GM12878 (cell line): ENCODE results near the gene TMC4. TPM values are rescaled to one million over a fixed set of nuclear protein-coding genes. Genes with fewer than 3 reads are reported as not detected.

Experiments
- CREM ChIP-seq: IDR thresholded peaks from 2 replicates; pipeline ENCODE4 v1.6.1; 2014; ENCODE audit warnings: antibody characterized with exemption, low read depth
- E2F4 ChIP-seq: IDR thresholded peaks from 2 replicates; pipeline ENCODE4 v1.6.1; 2012; ENCODE audit warnings: low read depth, low read length, improper control_type of control experiment
- GATAD2B ChIP-seq: fragments of 450-650 bp; conservative IDR thresholded peaks from 2 replicates; pipeline ENCODE4 v1.6.1; 2017; ENCODE audit warnings: low read depth, mild to moderate bottlenecking, moderate library complexity
- HCFC1 ChIP-seq: fragments of 150-350 bp; IDR thresholded peaks from 2 replicates; pipeline ENCODE4 v1.6.1; 2014; ENCODE audit warnings: low read length
- HDAC6 ChIP-seq: fragments of 200-600 bp; sonication (generic); IDR thresholded peaks from one replicate; pipeline ENCODE4 v1.8.0; 2017; ENCODE audit warnings: antibody characterized with exemption; ENCODE audit not compliant: unreplicated experiment
- MXI1 ChIP-seq: fragments of 150-350 bp; IDR thresholded peaks from 2 replicates; pipeline ENCODE4 v1.6.1; 2011; ENCODE audit warnings: low read depth, mild to moderate bottlenecking, inconsistent platforms, low read length, improper control_type of control experiment
- NR2C2 ChIP-seq: IDR thresholded peaks from 2 replicates; pipeline ENCODE4 v1.6.1; 2011; ENCODE audit warnings: borderline replicate concordance, low read depth; ENCODE audit not compliant: control insufficient read depth, insufficient read length
- NRF1 ChIP-seq: conservative IDR thresholded peaks from 2 replicates; pipeline ENCODE4 v1.6.1; 2011; ENCODE audit warnings: mild to moderate bottlenecking, low read depth, low read length, improper control_type of control experiment
- PAX8 ChIP-seq: fragments of 450-650 bp; IDR thresholded peaks from 2 replicates; pipeline ENCODE4 v1.6.1; 2017; ENCODE audit warnings: mild to moderate bottlenecking, moderate library complexity
- RB1 ChIP-seq: fragments of 450-650 bp; formaldehyde crosslinking; IDR thresholded peaks from 2 replicates; pipeline ENCODE4 v1.6.1; 2017; ENCODE audit warnings: mild to moderate bottlenecking, borderline replicate concordance
- RELA ChIP-seq: fragments of 450-650 bp; IDR thresholded peaks from 2 replicates; pipeline ENCODE4 v1.8.0; 2014; ENCODE audit warnings: borderline replicate concordance; ENCODE audit not compliant: partially characterized antibody
- SIX5 ChIP-seq: IDR thresholded peaks from 2 replicates; pipeline ENCODE4 v1.6.1; 2011; ENCODE audit warnings: mild to moderate bottlenecking, low read depth, low read length, moderate library complexity; ENCODE audit not compliant: severe bottlenecking
- WRNIP1 ChIP-seq: IDR thresholded peaks from 2 replicates; pipeline ENCODE4 v1.6.1; 2011; ENCODE audit warnings: low read depth, low read length, improper control_type of control experiment, borderline replicate concordance
- polyA plus RNA-seq, 11 experiments: library from polyadenylated mRNA; depleted of rRNA in 4 of 11; unstranded in 6 of 11; stranded (reverse) in 5 of 11; fragments of >200 nt; fragmentation: Nextera tagmentation in 4 of 11; fragmentation: Illumina TruSeq in 1 of 11; extraction: Ambion mirVana in 4 of 11; extraction: Trizol in 1 of 11; gene quantifications; 1 replicate in 1 of 11; 2 replicates in 10 of 11; pipeline versions ENCODE4 v1.2.1 to v1.2.3, GENCODE V29; 2011 to 2016; ENCODE audit warnings: inconsistent platforms in 2 of 11, missing spikeins in 2 of 11, low read depth in 1 of 11
- total RNA-seq, 4 experiments: library from RNA; depleted of rRNA in 3 of 4; stranded (reverse); fragments of >200 nt in 3 of 4; fragmentation: Illumina TruSeq in 1 of 4; extraction: Trizol in 1 of 4; gene quantifications; 2 replicates each; pipeline versions ENCODE4 v1.2.1 to v1.2.3, GENCODE V29; 2013 to 2021
- TF ChIP-seq, protein P1 (sequence below): fragments of 450-650 bp; IDR thresholded peaks from 2 replicates; pipeline ENCODE4 v1.6.1; 2016; ENCODE audit warnings: mild to moderate bottlenecking, moderate library complexity, borderline replicate concordance
- TF ChIP-seq, protein P2 (sequence below): fragments of 450-650 bp; IDR thresholded peaks from 2 replicates; pipeline ENCODE4 v1.6.1; 2017; ENCODE audit warnings: mild to moderate bottlenecking, moderate library complexity
- TF ChIP-seq, protein P3 (sequence below): fragments of 450-650 bp; IDR thresholded peaks from 2 replicates; pipeline ENCODE4 v1.6.1; 2017; ENCODE audit warnings: low read depth, mild to moderate bottlenecking, moderate library complexity
- TF ChIP-seq, protein P4 (sequence below): IDR thresholded peaks from 2 replicates; pipeline ENCODE4 v1.6.1; 2011; ENCODE audit warnings: borderline replicate concordance, low read depth, mild to moderate bottlenecking, moderate library complexity, mixed read lengths, low read length; ENCODE audit not compliant: insufficient read depth; ENCODE audit errors: extremely low read length

Gene TMC4
- total and polyA plus RNA-seq, 10 of the 15 experiments (the other 5 are each of a cell fraction or from before 2014, with no cell fraction given) = 0.33 to 0.83 (median 0.74) TPM; not detected in 7

DNA sequence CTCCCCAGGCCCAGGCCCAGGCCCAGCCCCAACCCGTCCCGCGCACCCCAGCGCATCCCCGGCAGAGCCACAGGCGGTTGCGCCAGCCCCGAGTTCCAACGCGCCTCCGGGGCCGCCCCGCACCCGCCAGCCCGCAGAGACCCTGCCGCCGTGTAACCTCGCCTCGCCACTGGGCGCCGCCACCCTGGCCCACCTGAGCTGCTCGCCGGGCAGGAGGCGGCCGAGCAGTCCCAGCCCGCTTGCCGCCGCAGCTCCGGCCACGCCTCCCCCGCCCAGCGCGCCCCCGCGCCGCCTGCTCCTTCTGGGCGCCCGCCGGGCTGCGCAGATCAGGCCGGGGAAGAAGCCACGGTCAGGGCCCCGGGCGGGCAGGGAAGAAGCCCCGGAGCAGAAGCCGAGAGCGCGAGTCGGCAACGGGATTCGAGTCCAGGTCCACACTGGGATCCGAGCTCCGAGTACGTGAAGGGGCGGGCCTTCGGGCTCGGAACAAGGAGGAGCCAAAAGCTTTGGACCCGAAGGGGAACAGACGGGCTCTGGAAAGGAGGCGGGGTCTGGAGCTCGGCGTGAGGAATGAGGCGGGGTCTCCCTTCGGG, 16.3 kb upstream of the TMC4 start, which contains the start of gene MBOAT7 (continued):
- TF ChIP-seq, protein P1, sequence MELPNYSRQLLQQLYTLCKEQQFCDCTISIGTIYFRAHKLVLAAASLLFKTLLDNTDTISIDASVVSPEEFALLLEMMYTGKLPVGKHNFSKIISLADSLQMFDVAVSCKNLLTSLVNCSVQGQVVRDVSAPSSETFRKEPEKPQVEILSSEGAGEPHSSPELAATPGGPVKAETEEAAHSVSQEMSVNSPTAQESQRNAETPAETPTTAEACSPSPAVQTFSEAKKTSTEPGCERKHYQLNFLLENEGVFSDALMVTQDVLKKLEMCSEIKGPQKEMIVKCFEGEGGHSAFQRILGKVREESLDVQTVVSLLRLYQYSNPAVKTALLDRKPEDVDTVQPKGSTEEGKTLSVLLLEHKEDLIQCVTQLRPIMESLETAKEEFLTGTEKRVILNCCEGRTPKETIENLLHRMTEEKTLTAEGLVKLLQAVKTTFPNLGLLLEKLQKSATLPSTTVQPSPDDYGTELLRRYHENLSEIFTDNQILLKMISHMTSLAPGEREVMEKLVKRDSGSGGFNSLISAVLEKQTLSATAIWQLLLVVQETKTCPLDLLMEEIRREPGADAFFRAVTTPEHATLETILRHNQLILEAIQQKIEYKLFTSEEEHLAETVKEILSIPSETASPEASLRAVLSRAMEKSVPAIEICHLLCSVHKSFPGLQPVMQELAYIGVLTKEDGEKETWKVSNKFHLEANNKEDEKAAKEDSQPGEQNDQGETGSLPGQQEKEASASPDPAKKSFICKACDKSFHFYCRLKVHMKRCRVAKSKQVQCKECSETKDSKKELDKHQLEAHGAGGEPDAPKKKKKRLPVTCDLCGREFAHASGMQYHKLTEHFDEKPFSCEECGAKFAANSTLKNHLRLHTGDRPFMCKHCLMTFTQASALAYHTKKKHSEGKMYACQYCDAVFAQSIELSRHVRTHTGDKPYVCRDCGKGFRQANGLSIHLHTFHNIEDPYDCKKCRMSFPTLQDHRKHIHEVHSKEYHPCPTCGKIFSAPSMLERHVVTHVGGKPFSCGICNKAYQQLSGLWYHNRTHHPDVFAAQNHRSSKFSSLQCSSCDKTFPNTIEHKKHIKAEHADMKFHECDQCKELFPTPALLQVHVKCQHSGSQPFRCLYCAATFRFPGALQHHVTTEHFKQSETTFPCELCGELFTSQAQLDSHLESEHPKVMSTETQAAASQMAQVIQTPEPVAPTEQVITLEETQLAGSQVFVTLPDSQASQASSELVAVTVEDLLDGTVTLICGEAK = no peak
- TF ChIP-seq RELA (peak; percentile 51), WRNIP1 (no peak), NR2C2 (no peak), E2F4 (no peak), MXI1 (peak; percentile 37; the same call in 1 of the 2 replicates), RB1 (peak; percentile 96; the same call in 1 of the 2 replicates), PAX8 (no peak), HCFC1 (no peak), NRF1 (0 out of 2 replicates have a peak, but pooled peaks have one; percentile 9), GATAD2B (peak; percentile 78), HDAC6 (no peak), CREM (0 out of 2 replicates have a peak, but pooled peaks have one; percentile 4), SIX5 (no peak)
- TF ChIP-seq, protein P2, sequence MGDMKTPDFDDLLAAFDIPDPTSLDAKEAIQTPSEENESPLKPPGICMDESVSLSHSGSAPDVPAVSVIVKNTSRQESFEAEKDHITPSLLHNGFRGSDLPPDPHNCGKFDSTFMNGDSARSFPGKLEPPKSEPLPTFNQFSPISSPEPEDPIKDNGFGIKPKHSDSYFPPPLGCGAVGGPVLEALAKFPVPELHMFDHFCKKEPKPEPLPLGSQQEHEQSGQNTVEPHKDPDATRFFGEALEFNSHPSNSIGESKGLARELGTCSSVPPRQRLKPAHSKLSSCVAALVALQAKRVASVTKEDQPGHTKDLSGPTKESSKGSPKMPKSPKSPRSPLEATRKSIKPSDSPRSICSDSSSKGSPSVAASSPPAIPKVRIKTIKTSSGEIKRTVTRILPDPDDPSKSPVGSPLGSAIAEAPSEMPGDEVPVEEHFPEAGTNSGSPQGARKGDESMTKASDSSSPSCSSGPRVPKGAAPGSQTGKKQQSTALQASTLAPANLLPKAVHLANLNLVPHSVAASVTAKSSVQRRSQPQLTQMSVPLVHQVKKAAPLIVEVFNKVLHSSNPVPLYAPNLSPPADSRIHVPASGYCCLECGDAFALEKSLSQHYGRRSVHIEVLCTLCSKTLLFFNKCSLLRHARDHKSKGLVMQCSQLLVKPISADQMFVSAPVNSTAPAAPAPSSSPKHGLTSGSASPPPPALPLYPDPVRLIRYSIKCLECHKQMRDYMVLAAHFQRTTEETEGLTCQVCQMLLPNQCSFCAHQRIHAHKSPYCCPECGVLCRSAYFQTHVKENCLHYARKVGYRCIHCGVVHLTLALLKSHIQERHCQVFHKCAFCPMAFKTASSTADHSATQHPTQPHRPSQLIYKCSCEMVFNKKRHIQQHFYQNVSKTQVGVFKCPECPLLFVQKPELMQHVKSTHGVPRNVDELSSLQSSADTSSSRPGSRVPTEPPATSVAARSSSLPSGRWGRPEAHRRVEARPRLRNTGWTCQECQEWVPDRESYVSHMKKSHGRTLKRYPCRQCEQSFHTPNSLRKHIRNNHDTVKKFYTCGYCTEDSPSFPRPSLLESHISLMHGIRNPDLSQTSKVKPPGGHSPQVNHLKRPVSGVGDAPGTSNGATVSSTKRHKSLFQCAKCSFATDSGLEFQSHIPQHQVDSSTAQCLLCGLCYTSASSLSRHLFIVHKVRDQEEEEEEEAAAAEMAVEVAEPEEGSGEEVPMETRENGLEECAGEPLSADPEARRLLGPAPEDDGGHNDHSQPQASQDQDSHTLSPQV = no peak
- TF ChIP-seq, protein P3, sequence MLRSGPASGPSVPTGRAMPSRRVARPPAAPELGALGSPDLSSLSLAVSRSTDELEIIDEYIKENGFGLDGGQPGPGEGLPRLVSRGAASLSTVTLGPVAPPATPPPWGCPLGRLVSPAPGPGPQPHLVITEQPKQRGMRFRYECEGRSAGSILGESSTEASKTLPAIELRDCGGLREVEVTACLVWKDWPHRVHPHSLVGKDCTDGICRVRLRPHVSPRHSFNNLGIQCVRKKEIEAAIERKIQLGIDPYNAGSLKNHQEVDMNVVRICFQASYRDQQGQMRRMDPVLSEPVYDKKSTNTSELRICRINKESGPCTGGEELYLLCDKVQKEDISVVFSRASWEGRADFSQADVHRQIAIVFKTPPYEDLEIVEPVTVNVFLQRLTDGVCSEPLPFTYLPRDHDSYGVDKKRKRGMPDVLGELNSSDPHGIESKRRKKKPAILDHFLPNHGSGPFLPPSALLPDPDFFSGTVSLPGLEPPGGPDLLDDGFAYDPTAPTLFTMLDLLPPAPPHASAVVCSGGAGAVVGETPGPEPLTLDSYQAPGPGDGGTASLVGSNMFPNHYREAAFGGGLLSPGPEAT = no peak
- TF ChIP-seq, protein P4, sequence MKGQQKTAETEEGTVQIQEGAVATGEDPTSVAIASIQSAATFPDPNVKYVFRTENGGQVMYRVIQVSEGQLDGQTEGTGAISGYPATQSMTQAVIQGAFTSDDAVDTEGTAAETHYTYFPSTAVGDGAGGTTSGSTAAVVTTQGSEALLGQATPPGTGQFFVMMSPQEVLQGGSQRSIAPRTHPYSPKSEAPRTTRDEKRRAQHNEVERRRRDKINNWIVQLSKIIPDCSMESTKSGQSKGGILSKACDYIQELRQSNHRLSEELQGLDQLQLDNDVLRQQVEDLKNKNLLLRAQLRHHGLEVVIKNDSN = no peak
